Posterior vena cava (tissue), 2 donors: ENCODE data around the gene PKNOX2. TPM values are rescaled to one million over a fixed set of nuclear protein-coding genes. Genes with fewer than 3 reads are reported as not detected.
A peak's percentile ranks its signal among the peaks of the same experiment; 100 is the strongest.

ENCODE experiments used
- DNase-seq: peaks from one replicate; pipeline ENCODE4 v3.0.0-alpha.2; 2020; ENCODE audit warnings: low spot score
- intact Hi-C, 2 donors: fragments of 100-400 bp; cut with DNase I; formaldehyde crosslinking; loops; one replicate each; pipeline versions ENCODE4 v1.14.1 to v1.14.2; 2022 to 2023
- total RNA-seq, 2 donors: library from RNA; stranded (reverse); fragmentation: NEBNext Ultra II Directional; extraction: Animal tissue kit (Norgen Biotek cat#: 25700); gene quantifications; one replicate each; pipeline ENCODE4 v1.2.1, GENCODE V29; 2021
- donor health status: DM: yes; HTN: yes; CAD: no.
- donor health status: DM: yes; HTN: yes; CAD: no.

The PKNOX2 gene
- total RNA-seq, 2 donors from 2014 or later, result 8.2 to 8.3 TPM

DNA sequence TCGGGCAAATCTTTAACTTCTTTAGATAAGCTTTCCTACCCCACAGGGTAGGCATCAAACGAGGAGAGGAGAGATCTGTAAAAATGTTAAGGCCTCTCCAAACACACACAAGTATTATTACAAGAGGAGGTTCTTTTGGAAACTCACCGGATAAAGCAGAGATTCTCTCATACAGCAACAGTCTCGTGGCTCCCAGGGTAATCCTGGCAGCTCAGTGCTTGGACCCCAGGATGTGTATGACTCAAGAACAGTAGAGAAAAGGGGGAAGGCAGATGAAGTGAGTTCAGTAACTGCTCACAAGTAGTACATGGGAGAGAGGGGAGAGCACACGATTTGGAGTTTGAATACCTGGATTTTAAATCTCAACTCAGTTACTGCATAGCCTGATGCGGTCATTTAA is 210.6 kb downstream of the PKNOX2 start:
- intact Hi-C loops, result no loop called here
- peak; percentile 42 for DNase-seq

DNA sequence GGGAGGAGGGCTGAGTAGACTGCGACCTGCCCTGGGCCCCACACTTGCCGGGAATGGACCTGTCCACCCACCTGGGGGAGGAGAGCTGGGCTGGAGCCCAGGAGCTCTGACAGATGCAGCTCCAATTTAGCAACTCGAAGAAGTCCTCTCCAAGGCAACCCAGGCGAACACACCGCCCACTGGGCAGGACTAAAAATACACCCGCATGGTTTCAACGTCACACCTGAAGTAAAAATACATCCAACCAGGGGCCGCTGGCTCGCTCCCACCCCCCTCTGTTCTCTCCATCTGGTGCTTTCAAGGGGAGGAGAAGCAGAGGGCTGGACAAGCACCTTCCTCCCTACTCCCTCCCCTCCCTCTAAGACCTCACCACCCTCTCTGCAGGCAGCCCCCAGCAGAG is 211.6 kb downstream of the PKNOX2 start:
- DNase-seq, result peak; percentile 83
- intact Hi-C loops, result no loop called here

DNA sequence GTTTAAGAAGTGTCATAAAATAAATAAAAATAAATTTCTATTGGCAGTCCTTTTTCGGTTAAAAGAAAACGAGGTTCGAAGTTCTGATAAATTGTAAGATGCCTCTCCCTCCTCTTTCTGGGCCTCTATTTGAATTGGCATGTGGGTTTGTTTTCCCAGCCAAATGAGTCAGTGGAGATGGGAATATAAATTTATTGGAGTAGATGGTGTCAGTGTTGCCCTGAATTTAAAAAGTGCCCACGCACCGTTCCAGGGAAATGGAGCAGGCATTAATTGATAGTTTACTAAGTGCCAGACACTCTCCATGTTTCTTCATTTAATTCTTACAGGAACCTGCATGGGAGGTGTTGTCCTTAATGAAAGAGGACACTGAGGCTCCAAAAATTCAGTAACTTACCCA is 212.3 kb downstream of the PKNOX2 start:
- intact Hi-C loops, result no loop called here
- DNase-seq, result peak; percentile 29

DNA sequence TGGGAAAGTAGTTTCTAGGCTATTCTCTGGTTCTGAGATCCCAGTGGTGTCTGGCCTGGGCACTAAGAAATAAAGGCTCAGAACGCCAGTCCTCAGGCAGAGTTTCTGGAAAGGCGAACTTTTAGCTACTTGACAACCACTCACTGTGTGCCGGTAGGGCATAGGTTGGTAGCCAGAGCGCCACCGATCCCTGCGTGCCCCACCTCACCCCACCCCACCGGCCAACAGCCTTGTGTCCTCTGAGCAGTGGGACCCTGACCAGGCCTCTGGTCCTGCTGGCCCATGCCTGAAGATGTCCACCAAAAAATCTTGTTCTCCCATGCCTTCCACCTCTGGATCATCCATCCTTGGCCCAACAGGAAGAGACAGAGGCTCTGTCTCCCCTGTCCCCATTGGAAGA is 213.5 kb downstream of the PKNOX2 start:
- peak; percentile 58 for DNase-seq
- intact Hi-C loops, result no loop called here

DNA sequence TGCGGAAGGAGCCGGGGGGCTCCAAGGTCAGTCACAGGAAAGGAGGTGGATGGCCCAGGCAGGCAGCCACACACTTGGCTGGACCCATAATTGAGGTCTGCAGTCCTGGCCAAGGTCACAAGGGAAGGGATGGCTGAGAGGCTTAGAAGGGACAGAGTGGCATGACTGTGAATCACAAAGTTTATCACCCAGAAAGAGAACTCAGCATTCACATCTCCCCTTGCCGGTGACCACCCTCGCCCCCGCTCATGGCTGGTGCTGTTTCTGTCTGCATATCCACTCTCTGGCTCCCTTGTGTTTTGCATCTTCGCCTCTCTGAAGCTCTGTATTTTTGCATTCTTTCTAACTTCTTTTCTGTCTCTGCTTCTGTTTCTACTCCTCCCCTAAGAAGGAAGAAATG is 214.0 kb downstream of the PKNOX2 start:
- intact Hi-C loops, result no loop called here

GRCh38 chr11:125379565-125379964 is 215.0 kb downstream of the PKNOX2 start:
- intact Hi-C loops, result no loop called here
- DNase-seq, result peak; percentile 38

More for the DNA sequence above, 214.0 kb downstream of the PKNOX2 start:
- DNase-seq, result peak; percentile 76

DNA sequence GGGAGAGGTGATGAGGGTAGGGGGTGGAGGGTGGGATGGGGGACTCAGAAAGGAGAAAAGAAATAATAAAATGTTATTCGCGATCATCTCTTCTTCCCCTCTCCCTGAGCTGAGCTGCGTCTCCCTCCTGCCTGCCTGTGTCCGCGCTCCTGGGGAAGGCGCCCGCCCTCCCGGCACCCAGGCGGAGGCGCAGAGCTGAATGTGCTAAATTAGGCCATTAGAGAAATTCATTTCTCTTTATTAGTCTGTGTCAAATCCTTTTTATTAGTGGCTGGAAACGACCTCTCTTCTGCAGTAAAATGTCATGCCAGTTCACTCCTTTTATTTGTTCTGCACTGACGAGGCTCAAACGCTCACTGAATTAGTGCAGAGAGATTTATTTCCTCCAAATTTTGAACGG is 215.4 kb downstream of the PKNOX2 start:
- peak; percentile 38 for DNase-seq
- intact Hi-C loops, result no loop called here

- peak; percentile 64 for DNase-seq
- intact Hi-C loops, result no loop called here
Observed at GRCh38 chr11:125380756-125381445, 216.3 kb downstream of the PKNOX2 start.

DNA sequence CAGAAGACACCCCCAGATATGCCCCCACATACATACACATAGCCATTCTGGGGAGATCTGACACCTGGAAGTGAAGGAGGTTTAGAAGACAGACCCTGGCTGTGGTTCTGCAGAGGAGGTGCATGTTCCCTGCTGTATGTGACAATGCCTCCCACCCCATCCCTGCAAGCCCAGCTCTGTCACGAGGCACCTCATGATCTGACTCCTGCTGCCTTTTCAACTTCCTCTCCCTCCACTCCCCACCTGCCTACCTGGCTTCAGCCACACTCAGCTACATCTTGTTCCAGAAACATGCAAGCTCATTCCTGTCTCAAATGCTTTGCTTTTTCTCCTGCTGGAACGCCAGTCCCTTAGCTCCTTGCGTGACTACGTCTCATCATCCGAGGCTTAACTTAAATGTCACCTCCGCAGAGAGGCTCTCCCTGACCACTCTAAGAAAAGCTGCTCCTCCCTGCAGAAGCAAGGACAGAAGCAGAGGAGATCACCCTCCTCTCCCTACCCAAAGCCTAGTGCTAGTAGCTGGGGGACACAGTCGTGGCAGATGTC is 217.0 kb downstream of the PKNOX2 start:
- DNase-seq, result peak; percentile 50
- intact Hi-C loops, result no loop called here

DNA sequence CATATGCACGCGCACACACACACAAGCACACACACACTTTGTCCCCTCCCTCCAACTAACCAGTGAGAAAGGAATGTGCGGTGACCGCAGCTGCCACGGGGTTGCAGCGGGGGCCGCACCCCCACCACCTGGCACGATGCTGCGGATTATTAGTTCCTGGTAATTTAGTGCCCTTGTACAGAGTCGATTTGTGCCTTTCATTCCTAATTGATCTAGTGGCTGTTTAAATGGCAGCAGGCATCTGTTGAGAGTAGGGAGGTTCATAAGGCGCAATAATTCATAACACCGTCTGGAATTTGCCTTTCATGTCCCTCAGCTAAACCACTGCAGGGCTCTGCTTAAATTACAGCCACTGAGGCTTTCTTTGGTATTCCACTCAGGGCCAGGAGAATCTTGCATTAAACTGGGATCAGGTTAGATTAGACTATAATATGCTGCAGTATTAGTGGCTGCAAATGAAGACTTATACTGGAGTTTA is 217.8 kb downstream of the PKNOX2 start:
- peak; percentile 8 for DNase-seq
- intact Hi-C loops, result no loop called here

DNA sequence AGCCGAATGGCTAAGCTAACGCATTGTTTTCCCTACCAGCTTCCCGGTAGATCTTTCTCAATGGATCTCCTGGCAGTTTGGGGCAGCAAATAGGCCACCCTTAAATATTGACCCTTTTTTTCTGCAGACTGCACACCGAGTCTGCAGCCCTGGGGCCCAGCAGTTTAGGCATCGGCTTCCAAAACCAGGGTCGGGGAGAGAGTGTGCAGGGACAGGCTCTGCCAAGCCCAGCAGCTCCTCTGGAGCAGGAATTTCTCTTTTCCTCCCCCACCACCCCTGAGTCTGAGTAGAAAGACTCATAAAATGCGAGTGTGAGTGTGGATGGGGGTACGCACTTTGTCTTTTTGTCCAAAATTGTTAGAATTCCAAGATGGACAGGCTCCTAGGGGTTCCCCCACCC is 218.3 kb downstream of the PKNOX2 start:
- intact Hi-C loops, result no loop called here
- DNase-seq, result peak; percentile 24

- intact Hi-C loops, result loop anchor here in 1 of 2 donors (5.0 kb wide), 1 partner anchor 38 kb away; no protein-coding TSS in a partner anchor
- peak; percentile 25 for DNase-seq
Observed at GRCh38 chr11:125384825-125385224, 220.3 kb downstream of the PKNOX2 start.

GRCh38 chr11:125387901-125388300 is 223.3 kb downstream of the PKNOX2 start:
- intact Hi-C loops, result loop anchor here in 1 of 2 donors (5.0 kb wide), 1 partner anchor 41 kb away; no protein-coding TSS in a partner anchor
- peak; percentile 22 for DNase-seq

- intact Hi-C loops, result loop anchor here in 1 of 2 donors (5.0 kb wide), 1 partner anchor 41 kb away; no protein-coding TSS in a partner anchor
- peak; percentile 70 for DNase-seq
Observed at GRCh38 chr11:125388611-125389010, 224.1 kb downstream of the PKNOX2 start.

- peak; percentile 57 for DNase-seq
- intact Hi-C loops, result loop anchor here in 1 of 2 donors (5.0 kb wide), 1 partner anchor 42 kb away; no protein-coding TSS in a partner anchor
Observed at GRCh38 chr11:125389339-125390166, 225.0 kb downstream of the PKNOX2 start.

GRCh38 chr11:125390946-125391345 is 226.4 kb downstream of the PKNOX2 start:
- intact Hi-C loops, result no loop called here
- no peak for DNase-seq

DNA sequence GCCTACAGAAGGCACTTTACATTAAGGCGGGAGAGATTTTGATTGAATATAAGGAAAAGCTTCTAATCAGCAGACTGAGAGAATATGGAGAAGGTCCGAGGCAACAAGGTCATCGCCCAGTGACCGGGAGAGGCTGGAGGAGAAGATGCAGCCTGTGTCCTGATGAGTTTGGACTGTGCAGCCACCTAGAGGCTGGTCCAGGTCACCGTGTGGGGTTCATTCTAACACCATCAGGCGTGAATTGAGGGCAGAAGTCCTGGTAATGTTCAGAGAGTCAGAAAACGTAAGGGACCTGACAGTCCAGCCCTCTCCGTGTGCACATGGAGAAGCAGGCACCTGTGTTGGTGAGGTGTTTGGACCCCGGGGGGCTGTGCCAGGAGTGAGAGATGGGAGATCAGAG is 228.8 kb downstream of the PKNOX2 start:
- peak; percentile 17 for DNase-seq
- intact Hi-C loops, result no loop called here

DNA sequence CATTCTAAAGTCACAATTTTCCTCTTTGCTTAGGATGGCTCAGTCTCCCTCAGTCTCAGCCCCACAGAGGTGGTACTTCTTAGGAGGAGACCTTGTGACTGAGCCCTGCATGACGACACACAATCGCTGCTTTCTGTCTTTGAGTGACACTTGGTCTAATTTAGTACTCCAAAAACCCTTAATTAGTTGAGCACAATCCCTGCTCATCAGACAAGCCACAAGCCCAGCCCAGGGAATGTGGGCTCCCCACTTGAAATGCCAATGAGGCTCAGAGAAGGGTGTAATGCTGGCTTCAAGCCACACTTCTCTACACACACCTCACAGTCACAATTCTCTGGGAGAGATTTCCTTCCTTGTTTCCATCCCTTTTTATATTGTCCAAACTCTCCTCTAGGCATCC is 229.7 kb downstream of the PKNOX2 start:
- intact Hi-C loops, result no loop called here
- peak; percentile 17 for DNase-seq

GRCh38 chr11:125397421-125397820 is 232.9 kb downstream of the PKNOX2 start:
- peak; percentile 49 for DNase-seq
- intact Hi-C loops, result no loop called here

- intact Hi-C loops, result no loop called here
- DNase-seq, result peak; percentile 32
Observed at GRCh38 chr11:125398475-125398874, 233.9 kb downstream of the PKNOX2 start.
